HepG2 (cell line): ENCODE measurements around the gene HSF2BP. TPM values are rescaled to one million over a fixed set of nuclear protein-coding genes. Genes with fewer than 3 reads are reported as not detected.

Source experiments
- ATF1 ChIP-seq: IDR thresholded peaks from 2 replicates; pipeline ENCODE4 v1.6.1; 2016; ENCODE audit warnings: mild to moderate bottlenecking, control low read depth
- FOSL2 ChIP-seq: sonication (generic); formaldehyde crosslinking; IDR thresholded peaks from 2 replicates; pipeline ENCODE4 v1.4.0; 2020; ENCODE audit warnings: missing genetic modification reagents
- FOXP1 ChIP-seq, 2 experiments: fragments of 450-650 bp in 1 of 2; IDR thresholded peaks; 2 replicates each; pipeline ENCODE4 v1.6.1; 2017 to 2018; ENCODE audit warnings: antibody characterized with exemption in 1 of 2
- ISL2 ChIP-seq: sonication (generic); formaldehyde crosslinking; IDR thresholded peaks from 2 replicates; pipeline ENCODE4 v1.5.0; 2020; ENCODE audit warnings: missing genetic modification reagents
- KDM3A ChIP-seq: IDR thresholded peaks from 2 replicates; pipeline ENCODE4 v1.6.1; 2018; ENCODE audit warnings: low read depth, missing compliant biosample characterization
- MIER3 ChIP-seq: IDR thresholded peaks from 2 replicates; pipeline ENCODE4 v1.6.1; 2016; ENCODE audit warnings: missing compliant biosample characterization, borderline replicate concordance
- XRCC5 ChIP-seq: fragments of 200-400 bp; formaldehyde crosslinking; optimal IDR thresholded peaks from 2 replicates; pipeline ENCODE3; 2017; ENCODE audit warnings: mild to moderate bottlenecking, low read length
- ZNF138 ChIP-seq: sonication (generic); formaldehyde crosslinking; IDR thresholded peaks from 2 replicates; pipeline ENCODE4 v1.5.0; 2020; ENCODE audit warnings: mild to moderate bottlenecking, low read depth, missing genetic modification reagents
- ZNF317 ChIP-seq: sonication (generic); formaldehyde crosslinking; IDR thresholded peaks from 2 replicates; pipeline ENCODE4 v1.5.0; 2020; ENCODE audit warnings: mild to moderate bottlenecking, missing genetic modification reagents
- ZSCAN29 ChIP-seq: sonication (generic); formaldehyde crosslinking; conservative IDR thresholded peaks from 2 replicates; pipeline ENCODE4 v1.4.0; 2020; ENCODE audit warnings: mild to moderate bottlenecking, missing genetic modification reagents
- ZSCAN31 ChIP-seq: sonication (generic); formaldehyde crosslinking; IDR thresholded peaks from 2 replicates; pipeline ENCODE4 v1.5.0; 2020; ENCODE audit warnings: low read depth, mild to moderate bottlenecking, missing genetic modification reagents
- polyA plus RNA-seq, 8 experiments: library from polyadenylated mRNA; depleted of rRNA in 3 of 8; stranded (reverse) in 7 of 8; unstranded in 1 of 8; fragments of >200 nt; fragmentation: Illumina TruSeq in 4 of 8; extraction: Trizol in 4 of 8; gene quantifications; 2 replicates each; pipeline versions ENCODE4 v1.2.1 to v1.2.3, GENCODE V29; 2011 to 2016; ENCODE audit warnings: low read depth in 4 of 8, missing spikeins in 1 of 8, mixed read lengths in 1 of 8; ENCODE audit not compliant: insufficient read depth in 1 of 8
- total RNA-seq, 5 experiments: library from RNA; depleted of rRNA; stranded (reverse); fragments of >200 nt; fragmentation: Illumina TruSeq; extraction: Trizol; gene quantifications; 2 replicates each; pipeline ENCODE4 v1.2.3, GENCODE V29; 2016; ENCODE audit warnings: low read depth in 1 of 5
- TF ChIP-seq, protein P1 (sequence below): sonication (generic); IDR thresholded peaks from 2 replicates; pipeline ENCODE4 v1.6.1; 2016; ENCODE audit warnings: low read depth, borderline replicate concordance
- TF ChIP-seq, protein P2 (sequence below), 2 experiments: sonication (generic) in 1 of 2; formaldehyde crosslinking in 1 of 2; IDR thresholded peaks; 2 replicates each; pipeline versions ENCODE4 v1.4.0 to v1.6.1; 2016 to 2020; ENCODE audit warnings: borderline replicate concordance in 1 of 2, low read depth in 1 of 2, mild to moderate bottlenecking in 1 of 2, missing genetic modification reagents in 1 of 2
- TF ChIP-seq, protein P3 (sequence below): sonication (generic); formaldehyde crosslinking; IDR thresholded peaks from 2 replicates; pipeline ENCODE4 v1.4.0; 2020; ENCODE audit warnings: mild to moderate bottlenecking, low read depth, missing genetic modification reagents
- TF ChIP-seq, protein P4 (sequence below): sonication (generic); formaldehyde crosslinking; IDR thresholded peaks from 2 replicates; pipeline ENCODE4 v1.5.0; 2020; ENCODE audit warnings: missing genetic modification reagents
- TF ChIP-seq, protein P5 (sequence below): sonication (generic); formaldehyde crosslinking; IDR thresholded peaks from 2 replicates; pipeline ENCODE4 v1.5.0; 2020; ENCODE audit warnings: missing genetic modification reagents, mild to moderate bottlenecking, borderline replicate concordance
- TF ChIP-seq, protein P6 (sequence below): sonication (generic); formaldehyde crosslinking; IDR thresholded peaks from 2 replicates; pipeline ENCODE4 v1.8.1; 2023; ENCODE audit warnings: mild to moderate bottlenecking, moderate library complexity, missing genetic modification reagents
- TF ChIP-seq, protein P7 (sequence below): sonication (generic); formaldehyde crosslinking; IDR thresholded peaks from 2 replicates; pipeline ENCODE4 v1.4.0; 2020; ENCODE audit warnings: missing genetic modification reagents, borderline replicate concordance

HSF2BP gene
- total and polyA plus RNA-seq, 2 of the 13 experiments (the other 11 are each of a cell fraction or from before 2014, with no cell fraction given): 0.67 to 2.2 TPM

DNA sequence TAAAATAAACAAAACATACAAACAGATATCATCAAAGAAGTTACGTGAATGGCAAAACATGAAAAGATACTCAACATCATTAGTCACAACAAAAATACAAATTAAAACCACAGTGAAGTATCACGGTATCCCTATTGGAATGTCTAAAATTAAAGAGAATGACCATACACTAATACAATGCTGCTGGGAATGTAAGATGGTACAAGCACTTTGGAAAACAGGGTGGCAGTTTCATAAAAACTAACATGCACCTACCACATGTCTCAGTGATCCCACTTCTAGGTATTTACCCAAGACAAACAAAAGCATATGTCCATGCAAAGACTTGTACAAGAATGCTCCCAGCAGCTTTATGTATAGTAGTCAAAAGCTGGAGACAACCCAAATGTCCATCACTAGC lies 69.1 kb downstream of the HSF2BP start (continued):
- TF ChIP-seq, protein P1, sequence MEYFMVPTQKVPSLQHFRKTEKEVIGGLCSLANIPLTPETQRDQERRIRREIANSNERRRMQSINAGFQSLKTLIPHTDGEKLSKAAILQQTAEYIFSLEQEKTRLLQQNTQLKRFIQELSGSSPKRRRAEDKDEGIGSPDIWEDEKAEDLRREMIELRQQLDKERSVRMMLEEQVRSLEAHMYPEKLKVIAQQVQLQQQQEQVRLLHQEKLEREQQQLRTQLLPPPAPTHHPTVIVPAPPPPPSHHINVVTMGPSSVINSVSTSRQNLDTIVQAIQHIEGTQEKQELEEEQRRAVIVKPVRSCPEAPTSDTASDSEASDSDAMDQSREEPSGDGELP: 0 out of 2 replicates have a peak, but pooled peaks have one; percentile 21
- TF ChIP-seq ISL2 (CRISPR knock-in tag): peak; percentile 42; the same call in 1 of the 2 replicates
- TF ChIP-seq, protein P2, sequence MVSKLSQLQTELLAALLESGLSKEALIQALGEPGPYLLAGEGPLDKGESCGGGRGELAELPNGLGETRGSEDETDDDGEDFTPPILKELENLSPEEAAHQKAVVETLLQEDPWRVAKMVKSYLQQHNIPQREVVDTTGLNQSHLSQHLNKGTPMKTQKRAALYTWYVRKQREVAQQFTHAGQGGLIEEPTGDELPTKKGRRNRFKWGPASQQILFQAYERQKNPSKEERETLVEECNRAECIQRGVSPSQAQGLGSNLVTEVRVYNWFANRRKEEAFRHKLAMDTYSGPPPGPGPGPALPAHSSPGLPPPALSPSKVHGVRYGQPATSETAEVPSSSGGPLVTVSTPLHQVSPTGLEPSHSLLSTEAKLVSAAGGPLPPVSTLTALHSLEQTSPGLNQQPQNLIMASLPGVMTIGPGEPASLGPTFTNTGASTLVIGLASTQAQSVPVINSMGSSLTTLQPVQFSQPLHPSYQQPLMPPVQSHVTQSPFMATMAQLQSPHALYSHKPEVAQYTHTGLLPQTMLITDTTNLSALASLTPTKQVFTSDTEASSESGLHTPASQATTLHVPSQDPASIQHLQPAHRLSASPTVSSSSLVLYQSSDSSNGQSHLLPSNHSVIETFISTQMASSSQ (IDR thresholded peaks at IDR 0.05; ENCODE audit: low read depth): peak; percentile 19; the same call in 1 of the 2 replicates
- TF ChIP-seq, protein P2 (CRISPR knock-in tag; IDR thresholded peaks at IDR 0.05; ENCODE audit: borderline replicate concordance): no peak
- TF ChIP-seq FOXP1 (IDR thresholded peaks at IDR 0.05): no peak
- TF ChIP-seq FOXP1 (CRISPR knock-in tag; IDR thresholded peaks at IDR 0.05): peak; percentile 68; the same call in 1 of the 2 replicates
- no peak for TF ChIP-seq KDM3A (CRISPR knock-in tag)
- peak; percentile 44; the same call in 1 of the 2 replicates for TF ChIP-seq FOSL2 (CRISPR knock-in tag)
- no peak for TF ChIP-seq ZSCAN31 (CRISPR knock-in tag)
- TF ChIP-seq ZNF138 (CRISPR knock-in tag): no peak
- TF ChIP-seq ZNF317 (CRISPR knock-in tag): no peak
- TF ChIP-seq ATF1 (CRISPR knock-in tag): no peak
- no peak for TF ChIP-seq XRCC5
- TF ChIP-seq, protein P3, sequence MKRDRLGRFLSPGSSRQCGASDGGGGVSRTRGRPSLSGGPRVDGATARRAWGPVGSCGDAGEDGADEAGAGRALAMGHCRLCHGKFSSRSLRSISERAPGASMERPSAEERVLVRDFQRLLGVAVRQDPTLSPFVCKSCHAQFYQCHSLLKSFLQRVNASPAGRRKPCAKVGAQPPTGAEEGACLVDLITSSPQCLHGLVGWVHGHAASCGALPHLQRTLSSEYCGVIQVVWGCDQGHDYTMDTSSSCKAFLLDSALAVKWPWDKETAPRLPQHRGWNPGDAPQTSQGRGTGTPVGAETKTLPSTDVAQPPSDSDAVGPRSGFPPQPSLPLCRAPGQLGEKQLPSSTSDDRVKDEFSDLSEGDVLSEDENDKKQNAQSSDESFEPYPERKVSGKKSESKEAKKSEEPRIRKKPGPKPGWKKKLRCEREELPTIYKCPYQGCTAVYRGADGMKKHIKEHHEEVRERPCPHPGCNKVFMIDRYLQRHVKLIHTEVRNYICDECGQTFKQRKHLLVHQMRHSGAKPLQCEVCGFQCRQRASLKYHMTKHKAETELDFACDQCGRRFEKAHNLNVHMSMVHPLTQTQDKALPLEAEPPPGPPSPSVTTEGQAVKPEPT: no peak
- TF ChIP-seq, protein P4, sequence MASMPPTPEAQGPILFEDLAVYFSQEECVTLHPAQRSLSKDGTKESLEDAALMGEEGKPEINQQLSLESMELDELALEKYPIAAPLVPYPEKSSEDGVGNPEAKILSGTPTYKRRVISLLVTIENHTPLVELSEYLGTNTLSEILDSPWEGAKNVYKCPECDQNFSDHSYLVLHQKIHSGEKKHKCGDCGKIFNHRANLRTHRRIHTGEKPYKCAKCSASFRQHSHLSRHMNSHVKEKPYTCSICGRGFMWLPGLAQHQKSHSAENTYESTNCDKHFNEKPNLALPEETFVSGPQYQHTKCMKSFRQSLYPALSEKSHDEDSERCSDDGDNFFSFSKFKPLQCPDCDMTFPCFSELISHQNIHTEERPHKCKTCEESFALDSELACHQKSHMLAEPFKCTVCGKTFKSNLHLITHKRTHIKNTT: no peak
- TF ChIP-seq, protein P5, sequence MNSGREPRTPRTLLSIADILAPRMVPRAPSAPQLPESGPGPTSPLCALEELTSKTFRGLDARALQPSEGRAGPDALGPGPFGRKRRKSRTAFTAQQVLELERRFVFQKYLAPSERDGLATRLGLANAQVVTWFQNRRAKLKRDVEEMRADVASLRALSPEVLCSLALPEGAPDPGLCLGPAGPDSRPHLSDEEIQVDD (CRISPR knock-in tag): no peak
- TF ChIP-seq MIER3 (CRISPR knock-in tag): peak; percentile 59; the same call in 1 of the 2 replicates
- no peak for TF ChIP-seq ZSCAN29 (CRISPR knock-in tag)
- TF ChIP-seq, protein P6, sequence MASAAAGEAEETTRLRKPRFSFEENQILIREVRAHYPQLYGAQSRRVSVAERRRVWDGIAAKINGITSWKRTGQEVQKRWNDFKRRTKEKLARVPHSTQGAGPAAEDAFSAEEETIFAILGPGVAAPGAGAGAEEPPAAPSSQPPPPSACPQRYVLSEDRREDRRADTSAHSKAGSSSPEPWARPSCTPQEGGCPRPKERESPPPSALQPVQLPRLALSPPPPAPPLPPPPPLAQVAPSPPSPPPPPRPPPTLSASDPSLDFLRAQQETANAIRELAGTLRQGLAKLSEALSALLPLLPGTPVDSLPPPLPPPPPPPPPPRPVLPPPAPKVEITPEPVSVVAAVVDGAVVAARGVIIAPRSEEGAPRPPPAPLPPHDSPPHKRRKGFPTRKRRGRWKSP (CRISPR knock-in tag): no peak; the same call in 1 of the 2 replicates
- TF ChIP-seq, protein P7, sequence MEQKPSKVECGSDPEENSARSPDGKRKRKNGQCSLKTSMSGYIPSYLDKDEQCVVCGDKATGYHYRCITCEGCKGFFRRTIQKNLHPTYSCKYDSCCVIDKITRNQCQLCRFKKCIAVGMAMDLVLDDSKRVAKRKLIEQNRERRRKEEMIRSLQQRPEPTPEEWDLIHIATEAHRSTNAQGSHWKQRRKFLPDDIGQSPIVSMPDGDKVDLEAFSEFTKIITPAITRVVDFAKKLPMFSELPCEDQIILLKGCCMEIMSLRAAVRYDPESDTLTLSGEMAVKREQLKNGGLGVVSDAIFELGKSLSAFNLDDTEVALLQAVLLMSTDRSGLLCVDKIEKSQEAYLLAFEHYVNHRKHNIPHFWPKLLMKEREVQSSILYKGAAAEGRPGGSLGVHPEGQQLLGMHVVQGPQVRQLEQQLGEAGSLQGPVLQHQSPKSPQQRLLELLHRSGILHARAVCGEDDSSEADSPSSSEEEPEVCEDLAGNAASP (CRISPR knock-in tag): peak; percentile 82
